ENCODE measurements around the gene MRPL21. TPM values are rescaled to one million over a fixed set of nuclear protein-coding genes. Genes with fewer than 3 reads are reported as not detected.

MRPL21 gene
- total RNA-seq, 1 experiment from 2014 or later = 96.5 TPM

DNA sequence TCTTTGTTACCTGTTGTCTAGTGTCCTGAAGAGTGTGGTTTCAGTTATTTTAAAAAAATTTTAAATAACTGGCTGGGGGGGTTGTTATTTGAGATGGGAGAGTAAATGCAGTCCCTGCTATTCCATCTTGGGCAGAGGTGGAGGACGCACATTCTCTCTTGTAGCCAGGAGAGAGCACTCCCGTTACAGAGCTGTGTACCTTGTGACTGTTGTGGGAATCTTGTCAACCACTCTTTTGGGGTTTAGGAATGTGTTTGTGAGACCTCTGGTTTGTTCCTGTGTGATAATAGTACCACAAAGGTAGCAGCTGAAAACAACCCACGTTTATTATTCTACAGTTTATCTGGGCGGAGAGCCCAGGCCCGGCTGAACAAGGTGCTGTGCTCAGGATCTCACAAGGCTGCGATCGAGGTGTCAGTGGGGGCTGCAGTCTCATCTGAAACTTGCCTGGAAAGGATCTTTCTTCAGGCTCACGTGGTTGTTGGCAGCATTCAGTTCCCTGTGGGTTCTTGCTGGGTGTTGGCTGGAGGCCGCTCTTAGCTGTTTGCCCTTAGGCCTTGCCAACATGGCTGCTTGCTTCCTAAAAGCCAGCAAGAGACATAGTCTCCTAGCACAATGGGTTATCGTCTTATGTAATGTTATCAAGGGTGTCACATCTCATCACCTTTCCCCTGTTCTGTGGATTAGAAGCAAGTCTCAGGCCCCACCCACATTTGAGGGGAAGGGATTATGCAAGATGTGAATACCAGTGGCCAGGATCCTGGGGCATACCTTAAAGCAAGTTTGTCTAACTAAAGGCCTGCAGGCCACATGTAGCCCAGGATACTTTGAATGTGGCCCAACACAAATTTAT is 20.7 kb upstream of the MRPL21 start:
- Mint-ChIP-seq H3K9me3 (ENCODE audit: unreplicated experiment) (peaks cover 9% of the 10 kb centered on the region), H3K4me1 (ENCODE audit: insufficient read depth, unreplicated experiment) (no peaks in the 10 kb centered on the region), H3K4me3 (ENCODE audit: unreplicated experiment) (no peak overlapping the region), H3K27ac (ENCODE audit: low read depth, unreplicated experiment) (peak overlapping the region; percentile 64), H3K27me3 (ENCODE audit: insufficient read depth, unreplicated experiment) (no peaks in the 10 kb centered on the region), H3K36me3 (ENCODE audit: insufficient read depth, unreplicated experiment) (peaks cover 83% of the 10 kb centered on the region)
- TF ChIP-seq, protein P1, sequence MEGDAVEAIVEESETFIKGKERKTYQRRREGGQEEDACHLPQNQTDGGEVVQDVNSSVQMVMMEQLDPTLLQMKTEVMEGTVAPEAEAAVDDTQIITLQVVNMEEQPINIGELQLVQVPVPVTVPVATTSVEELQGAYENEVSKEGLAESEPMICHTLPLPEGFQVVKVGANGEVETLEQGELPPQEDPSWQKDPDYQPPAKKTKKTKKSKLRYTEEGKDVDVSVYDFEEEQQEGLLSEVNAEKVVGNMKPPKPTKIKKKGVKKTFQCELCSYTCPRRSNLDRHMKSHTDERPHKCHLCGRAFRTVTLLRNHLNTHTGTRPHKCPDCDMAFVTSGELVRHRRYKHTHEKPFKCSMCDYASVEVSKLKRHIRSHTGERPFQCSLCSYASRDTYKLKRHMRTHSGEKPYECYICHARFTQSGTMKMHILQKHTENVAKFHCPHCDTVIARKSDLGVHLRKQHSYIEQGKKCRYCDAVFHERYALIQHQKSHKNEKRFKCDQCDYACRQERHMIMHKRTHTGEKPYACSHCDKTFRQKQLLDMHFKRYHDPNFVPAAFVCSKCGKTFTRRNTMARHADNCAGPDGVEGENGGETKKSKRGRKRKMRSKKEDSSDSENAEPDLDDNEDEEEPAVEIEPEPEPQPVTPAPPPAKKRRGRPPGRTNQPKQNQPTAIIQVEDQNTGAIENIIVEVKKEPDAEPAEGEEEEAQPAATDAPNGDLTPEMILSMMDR (IDR thresholded peaks at IDR 0.05; ENCODE audit: unreplicated experiment) = no peak
- POLR2A ChIA-PET = no interaction called here
- intact Hi-C loops (cut with micrococcal nuclease) = no loop called here
- no TSS peak for BruUV-seq (replicated peaks)
- DNase-seq (ENCODE audit: unreplicated experiment) = no peak
- CTCF ChIA-PET = interaction anchor here (0.7 kb wide), 1 partner anchor 14 kb away, joined by 3 read pairs; no protein-coding TSS in a partner anchor

DNA sequence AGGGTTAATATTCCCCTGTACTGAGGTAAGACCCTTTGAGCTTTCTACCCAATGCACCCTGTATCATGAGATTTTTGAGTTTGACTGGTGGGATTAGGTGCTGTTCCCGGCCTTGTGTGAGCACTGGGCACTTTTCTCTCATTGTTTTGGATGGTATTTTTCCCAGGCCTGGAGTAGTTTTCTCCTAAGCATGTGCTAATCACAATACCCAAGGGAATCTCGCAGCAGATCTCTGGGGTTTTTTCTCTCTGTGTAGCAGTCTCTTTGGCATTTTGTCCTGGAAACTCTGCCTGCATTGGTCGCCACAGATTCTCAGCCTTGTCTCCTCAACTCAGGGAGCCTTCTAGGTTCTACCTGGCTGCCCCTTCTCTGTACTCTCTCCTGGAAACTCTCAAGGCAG is 20.0 kb upstream of the MRPL21 start:
- Mint-ChIP-seq H3K27me3 (ENCODE audit: insufficient read depth, unreplicated experiment) (no peaks in the 10 kb centered on the region), H3K9me3 (ENCODE audit: unreplicated experiment) (peaks cover 9% of the 10 kb centered on the region), H3K4me3 (ENCODE audit: unreplicated experiment) (no peak overlapping the region), H3K27ac (ENCODE audit: low read depth, unreplicated experiment) (peak overlapping the region; percentile 64), H3K36me3 (ENCODE audit: insufficient read depth, unreplicated experiment) (peaks cover 85% of the 10 kb centered on the region), H3K4me1 (ENCODE audit: insufficient read depth, unreplicated experiment) (no peaks in the 10 kb centered on the region)
- DNase-seq (ENCODE audit: unreplicated experiment) = no peak
- TF ChIP-seq, protein P1 (IDR thresholded peaks at IDR 0.05; ENCODE audit: unreplicated experiment) = no peak
- no TSS peak for BruUV-seq (replicated peaks)
- ChIA-PET CTCF (no interaction called here), POLR2A (no interaction called here)
- intact Hi-C loops (cut with micrococcal nuclease) = no loop called here

DNA sequence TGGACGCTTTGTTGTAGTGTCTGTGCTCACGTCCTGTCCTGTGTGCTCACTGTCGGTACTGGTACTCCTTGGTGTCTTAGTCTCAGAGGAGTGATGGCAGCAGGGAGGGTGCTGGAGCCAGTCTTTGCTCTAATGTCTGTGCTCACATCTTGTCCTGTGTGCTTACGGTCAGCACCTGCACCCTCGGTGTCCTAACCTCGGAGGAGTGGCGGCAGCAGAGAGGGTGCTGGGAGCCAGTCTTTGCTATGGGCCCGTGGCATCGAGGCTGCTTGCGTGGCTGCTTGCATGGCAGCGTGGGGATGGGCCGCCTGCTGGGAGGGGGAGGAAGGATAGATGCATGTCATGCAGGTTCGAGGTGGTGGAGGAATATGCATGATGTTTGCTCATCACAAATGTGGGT is 12.8 kb upstream of the MRPL21 start:
- no TSS peak for BruUV-seq (replicated peaks)
- Mint-ChIP-seq H3K9me3 (ENCODE audit: unreplicated experiment) (no peaks in the 10 kb centered on the region), H3K4me3 (ENCODE audit: unreplicated experiment) (no peak overlapping the region), H3K4me1 (ENCODE audit: insufficient read depth, unreplicated experiment) (no peaks in the 10 kb centered on the region), H3K36me3 (ENCODE audit: insufficient read depth, unreplicated experiment) (peaks cover 97% of the 10 kb centered on the region), H3K27me3 (ENCODE audit: insufficient read depth, unreplicated experiment) (no peaks in the 10 kb centered on the region), H3K27ac (ENCODE audit: low read depth, unreplicated experiment) (no peak overlapping the region)
- CTCF ChIA-PET = no interaction called here
- no peak for DNase-seq (ENCODE audit: unreplicated experiment)
- TF ChIP-seq, protein P1 (IDR thresholded peaks at IDR 0.05; ENCODE audit: unreplicated experiment) = no peak
- POLR2A ChIA-PET = interaction anchor here (1.2 kb wide), 1 partner anchor 12 kb away, joined by 3 read pairs; the partner anchor contains the start of gene IGHMBP2
- intact Hi-C loops (cut with micrococcal nuclease) = no loop called here

DNA sequence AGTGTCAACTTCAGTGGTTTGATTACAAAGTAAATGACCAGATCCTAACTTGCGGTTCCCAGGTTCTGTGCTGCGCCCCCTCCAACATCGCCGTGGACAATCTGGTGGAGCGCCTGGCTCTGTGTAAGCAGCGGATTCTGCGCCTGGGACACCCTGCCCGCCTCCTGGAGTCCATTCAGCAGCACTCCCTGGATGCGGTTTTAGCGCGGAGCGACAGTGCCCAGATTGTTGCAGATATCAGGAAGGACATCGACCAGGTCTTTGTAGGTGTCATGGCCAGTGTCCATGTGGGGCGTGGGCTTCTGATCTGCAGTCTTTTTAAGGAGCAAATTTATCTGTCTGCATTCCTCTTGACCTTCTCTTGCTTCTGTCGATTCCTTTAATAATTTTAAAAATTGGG is 11.1 kb upstream of the MRPL21 start:
- Mint-ChIP-seq H3K36me3 (ENCODE audit: insufficient read depth, unreplicated experiment) (peaks cover 97% of the 10 kb centered on the region), H3K4me3 (ENCODE audit: unreplicated experiment) (no peak overlapping the region), H3K27ac (ENCODE audit: low read depth, unreplicated experiment) (no peak overlapping the region), H3K9me3 (ENCODE audit: unreplicated experiment) (no peaks in the 10 kb centered on the region), H3K4me1 (ENCODE audit: insufficient read depth, unreplicated experiment) (no peaks in the 10 kb centered on the region), H3K27me3 (ENCODE audit: insufficient read depth, unreplicated experiment) (no peaks in the 10 kb centered on the region)
- ChIA-PET CTCF (no interaction called here), POLR2A (no interaction called here)
- intact Hi-C loops (cut with micrococcal nuclease) = no loop called here
- TF ChIP-seq, protein P1 (IDR thresholded peaks at IDR 0.05; ENCODE audit: unreplicated experiment) = no peak
- DNase-seq (ENCODE audit: unreplicated experiment) = no peak
- no TSS peak for BruUV-seq (replicated peaks)
